Measurements from ENCODE around the gene FOXP1. TPM values are rescaled to one million over a fixed set of nuclear protein-coding genes. Genes with fewer than 3 reads are reported as not detected.

Gene FOXP1
- total and polyA plus RNA-seq, 9 of the 15 experiments (the other 6 are each of a cell fraction or from before 2014, with no cell fraction given): 7.7 to 34.5 (median 13.7) TPM

- POLR2A ChIA-PET: no interaction called here
- peaks cover 48% of the 10 kb centered on the region for H3K36me3 ChIP-seq (ENCODE audit: control insufficient read depth, insufficient read depth, low read length)
Measured at GRCh38 chr3:71109977-71110285, 473.6 kb downstream of the FOXP1 start.

More at GRCh38 chr3:71109977-71110285, 473.6 kb downstream of the FOXP1 start:
- FAIRE-seq (no peak), ATAC-seq (no peak), DNase-seq (ENCODE audit: extremely low read depth in 1 of 4, low spot score in 3 of 4) (no peak)
- Histone ChIP-seq H3K4me3 (no peak overlapping the region), H3K9ac (ENCODE audit: insufficient read depth in 1 of 2, low read depth in 2 of 2, low read length in 2 of 2) (no peak overlapping the region), H3K9me3 (replicated peaks; ENCODE audit: control insufficient read depth, insufficient read depth, low read depth, low read length) (no peaks in the 10 kb centered on the region), H3K27ac (ENCODE audit: extremely low read depth, low read depth, low read length) (no peak overlapping the region), H2AFZ (ENCODE audit: low read depth, low read length) (no peak overlapping the region), H3K79me2 (ENCODE audit: control insufficient read depth, insufficient read depth, low read length) (no peaks in the 10 kb centered on the region; the same call in 2 of the 3 replicates), H3K9me1 (ENCODE audit: control insufficient read depth, insufficient read depth, low read length) (no peaks in the 10 kb centered on the region), H4K20me1 (replicated peaks; ENCODE audit: control insufficient read depth, insufficient read depth, low read length) (no peaks in the 10 kb centered on the region), H3K4me1 (replicated peaks in 1 of 2; ENCODE audit: control insufficient read depth in 2 of 2, insufficient read depth in 2 of 2, low read length in 2 of 2) (no peaks in the 10 kb centered on the region), H3K4me2 (ENCODE audit: insufficient read depth, low read length) (no peak overlapping the region), H3K27me3 (ENCODE audit: control insufficient read depth in 2 of 2, insufficient read depth in 2 of 2, low read length in 2 of 2) (no peaks in the 10 kb centered on the region)
- TF ChIP-seq CBFB (CRISPR knock-in tag; IDR thresholded peaks at IDR 0.05): no peak
- no peak for TF ChIP-seq GTF2F1 (IDR thresholded peaks at IDR 0.05; ENCODE audit: low read depth, low read length)
- no peak for TF ChIP-seq BHLHE40 (IDR thresholded peaks at IDR 0.05; ENCODE audit: low read length)
- no peak for TF ChIP-seq ZNF253 (CRISPR knock-in tag; conservative IDR thresholded peaks at IDR 0.05)
- no peak for TF ChIP-seq ZBTB17 (CRISPR knock-in tag; IDR thresholded peaks at IDR 0.05)
- no peak for TF ChIP-seq TSC22D4 (tag; IDR thresholded peaks at IDR 0.05)
- no peak for TF ChIP-seq ZNF146 (CRISPR knock-in tag; IDR thresholded peaks at IDR 0.05; ENCODE audit: unreplicated experiment)
- TF ChIP-seq DLX4 (CRISPR knock-in tag; IDR thresholded peaks at IDR 0.05): no peak
- no peak for TF ChIP-seq ZNF174 (CRISPR knock-in tag; IDR thresholded peaks at IDR 0.05)
- no peak for TF ChIP-seq ZBTB33 (CRISPR knock-in tag; IDR thresholded peaks at IDR 0.05)
- no peak for TF ChIP-seq CCAR2 (IDR thresholded peaks at IDR 0.05; ENCODE audit: low read depth, low read length)
- TF ChIP-seq E2F3 (CRISPR knock-in tag; IDR thresholded peaks at IDR 0.05): no peak
- BruUV-seq (replicated peaks): TSS peak; percentile 8
- 63% methylated on average over 3 of the region's 3 CpGs for WGBS (ENCODE audit: insufficient coverage, low coverage, missing lambda C conversion rate)
- CTCF ChIA-PET (ENCODE audit: low intra/inter-chr PET ratio): no interaction called here
- in situ Hi-C loops (cut with MboI): no loop called here
- intact Hi-C loops (cut with micrococcal nuclease): no loop called here
